Thyroid gland (tissue), 4 donors: ENCODE measurements around the gene NR6A1. TPM values are rescaled to one million over a fixed set of nuclear protein-coding genes. Genes with fewer than 3 reads are reported as not detected.

Experiments used
- DNase-seq, 2 donors: peaks; one replicate each; pipeline ENCODE4 v3.0.0-alpha.2; 2019
- H3K27ac ChIP-seq, 3 donors: fragments of 200-600 bp; sonication (generic); 1 replicate in 2 of 3; 2 replicates in 1 of 3; pipeline ENCODE4 v1.5.1; 2016 to 2019; ENCODE audit warnings: mild to moderate bottlenecking in 1 of 3, moderate library complexity in 1 of 3
- H3K27me3 ChIP-seq: fragments of 200-600 bp; sonication (generic); one replicate; pipeline ENCODE4 v1.5.1; 2019
- H3K36me3 ChIP-seq, 2 donors: fragments of 200-600 bp; sonication (generic); one replicate each; pipeline ENCODE4 v1.5.1; 2016 to 2019
- H3K4me1 ChIP-seq, 2 donors: fragments of 200-600 bp; sonication (generic); one replicate each; pipeline ENCODE4 v1.5.1; 2017 to 2019
- H3K4me3 ChIP-seq, 3 donors: fragments of 200-600 bp; sonication (generic); replicated peaks in 1 of 3; 1 replicate in 2 of 3; 2 replicates in 1 of 3; pipeline ENCODE4 v1.5.1; 2016; ENCODE audit warnings: mild to moderate bottlenecking in 1 of 3
- H3K9me3 ChIP-seq: fragments of 200-600 bp; sonication (generic); one replicate; pipeline ENCODE4 v1.5.1; 2017
- POLR2A ChIP-seq, 2 donors: fragments of 450-650 bp; IDR thresholded peaks; one replicate each; pipeline ENCODE4 v1.6.1; 2017; ENCODE audit warnings: antibody characterized with exemption in 2 of 2, mild to moderate bottlenecking in 2 of 2, moderate library complexity in 1 of 2
- WGBS, 2 donors: methylation state at CpG; one replicate each; pipeline ENCODE4 v1.1.5; 2017; 5-methylcytosine and 5-hydroxymethylcytosine counted together
- intact Hi-C: fragments of 100-400 bp; cut with DNase I; formaldehyde crosslinking; loops from one replicate; pipeline ENCODE4 v1.15.1; 2023
- total RNA-seq, 4 donors: library from RNA; depleted of rRNA; stranded (reverse); fragments of >200 nt; gene quantifications; one replicate each; pipeline ENCODE4 v1.2.3, GENCODE V29; 2016
- TF ChIP-seq, protein P1 (sequence below), 6 experiments: fragments of 200-600 bp in 3 of 6; fragments of 450-650 bp in 3 of 6; sonication (generic) in 3 of 6; IDR thresholded peaks; one replicate each; pipeline ENCODE4 v1.5.1; 2016 to 2019; ENCODE audit warnings: antibody characterized with exemption in 6 of 6, mild to moderate bottlenecking in 2 of 6, inconsistent platforms in 1 of 6, moderate library complexity in 1 of 6

NR6A1 gene
- total RNA-seq, 4 donors from 2014 or later, result 15.3 to 25.0 (median 19.3) TPM

DNA sequence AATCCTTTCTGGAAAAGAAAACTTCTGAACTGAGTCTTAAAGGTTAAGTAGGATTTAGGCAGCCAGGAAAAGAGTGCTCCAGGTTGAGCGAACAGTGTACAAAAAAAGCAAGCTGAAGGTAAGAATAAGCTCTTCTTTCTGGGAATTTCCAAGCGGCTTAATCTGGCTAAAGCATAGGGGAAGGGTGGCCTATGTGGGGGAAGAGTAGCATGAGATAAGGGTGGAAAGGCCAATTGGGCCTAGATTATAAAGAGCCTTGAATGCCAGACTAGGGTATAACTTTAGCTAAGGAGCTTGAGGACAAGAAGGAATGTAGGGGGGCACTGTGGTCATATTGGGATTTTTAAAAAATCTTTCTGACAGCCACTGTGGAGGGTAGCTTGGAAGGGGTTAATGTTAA lies 226.6 kb downstream of the NR6A1 start:
- no peak for DNase-seq
- Histone ChIP-seq H3K27ac (peak overlapping the region in 1 of 3 donors; percentile 18), H3K4me1 (peaks cover 0 to 11% of the 10 kb centered on the region in 2 donors), H3K27me3 (no peaks in the 10 kb centered on the region), H3K9me3 (no peaks in the 10 kb centered on the region), H3K36me3 (peaks cover 0 to 5% of the 10 kb centered on the region in 2 donors), H3K4me3 (no peak overlapping the region)
- no peak for TF ChIP-seq POLR2A (IDR thresholded peaks at IDR 0.05)
- TF ChIP-seq, protein P1, sequence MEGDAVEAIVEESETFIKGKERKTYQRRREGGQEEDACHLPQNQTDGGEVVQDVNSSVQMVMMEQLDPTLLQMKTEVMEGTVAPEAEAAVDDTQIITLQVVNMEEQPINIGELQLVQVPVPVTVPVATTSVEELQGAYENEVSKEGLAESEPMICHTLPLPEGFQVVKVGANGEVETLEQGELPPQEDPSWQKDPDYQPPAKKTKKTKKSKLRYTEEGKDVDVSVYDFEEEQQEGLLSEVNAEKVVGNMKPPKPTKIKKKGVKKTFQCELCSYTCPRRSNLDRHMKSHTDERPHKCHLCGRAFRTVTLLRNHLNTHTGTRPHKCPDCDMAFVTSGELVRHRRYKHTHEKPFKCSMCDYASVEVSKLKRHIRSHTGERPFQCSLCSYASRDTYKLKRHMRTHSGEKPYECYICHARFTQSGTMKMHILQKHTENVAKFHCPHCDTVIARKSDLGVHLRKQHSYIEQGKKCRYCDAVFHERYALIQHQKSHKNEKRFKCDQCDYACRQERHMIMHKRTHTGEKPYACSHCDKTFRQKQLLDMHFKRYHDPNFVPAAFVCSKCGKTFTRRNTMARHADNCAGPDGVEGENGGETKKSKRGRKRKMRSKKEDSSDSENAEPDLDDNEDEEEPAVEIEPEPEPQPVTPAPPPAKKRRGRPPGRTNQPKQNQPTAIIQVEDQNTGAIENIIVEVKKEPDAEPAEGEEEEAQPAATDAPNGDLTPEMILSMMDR (IDR thresholded peaks at IDR 0.05), result no peak
- WGBS, 2 donors, result 71 to 74% methylated on average over 2 of the region's 2 CpGs
- intact Hi-C loops, result no loop called here

DNA sequence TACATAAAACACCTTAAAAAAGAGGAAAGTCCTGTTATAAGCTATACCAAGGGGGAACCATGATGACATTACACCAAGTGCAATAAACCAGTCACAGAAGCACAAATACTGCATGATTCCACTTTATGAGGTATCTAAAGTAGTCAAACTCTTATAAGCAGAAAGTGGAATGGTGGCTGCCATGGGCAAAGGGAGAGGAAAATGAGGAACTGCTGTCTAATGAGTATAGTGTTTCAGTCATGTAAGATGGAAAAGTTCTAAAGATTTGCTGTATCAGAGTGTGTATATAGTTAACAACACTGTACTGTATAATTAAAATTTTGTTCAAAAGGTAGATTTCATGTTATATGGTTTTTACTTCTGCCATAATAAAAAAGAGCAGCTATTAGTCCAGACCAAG lies 229.3 kb downstream of the NR6A1 start:
- Histone ChIP-seq H3K4me3 (no peak overlapping the region), H3K27ac (no peak overlapping the region), H3K27me3 (no peaks in the 10 kb centered on the region), H3K36me3 (peaks cover 5 to 7% of the 10 kb centered on the region in 2 donors), H3K9me3 (no peaks in the 10 kb centered on the region), H3K4me1 (peaks cover 0 to 11% of the 10 kb centered on the region in 2 donors)
- intact Hi-C loops, result no loop called here
- TF ChIP-seq POLR2A (IDR thresholded peaks at IDR 0.05), result no peak
- TF ChIP-seq, protein P1 (IDR thresholded peaks at IDR 0.05), result no peak
- DNase-seq, result no peak

DNA sequence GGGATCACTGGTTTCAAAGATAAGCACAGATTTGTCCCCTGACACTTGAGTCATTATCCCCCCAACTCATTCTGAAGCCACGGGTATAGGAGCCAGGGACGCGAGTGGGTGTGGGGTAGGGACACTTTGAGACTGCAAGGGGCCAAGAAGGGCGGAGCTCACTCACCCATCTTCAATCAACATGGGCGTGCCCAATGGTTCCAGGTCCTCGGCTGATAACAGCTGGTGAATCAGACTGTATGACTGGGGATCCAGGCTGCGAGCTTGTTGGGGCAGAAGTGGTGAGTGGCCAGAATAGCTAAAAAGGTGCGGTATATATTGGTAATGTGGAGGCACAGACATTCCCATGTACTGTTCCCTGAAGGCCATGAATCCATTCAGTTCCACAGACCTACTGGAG lies 233.2 kb downstream of the NR6A1 start:
- Histone ChIP-seq H3K4me1 (no peaks in the 10 kb centered on the region), H3K9me3 (no peaks in the 10 kb centered on the region), H3K27me3 (no peaks in the 10 kb centered on the region), H3K27ac (no peak overlapping the region), H3K4me3 (no peak overlapping the region), H3K36me3 (peaks cover 11 to 13% of the 10 kb centered on the region in 2 donors)
- DNase-seq, result no peak
- TF ChIP-seq, protein P1 (IDR thresholded peaks at IDR 0.05), result no peak
- TF ChIP-seq POLR2A (IDR thresholded peaks at IDR 0.05), result no peak
- intact Hi-C loops, result no loop called here
- 95% methylated on average over 8 of the region's 8 CpGs for WGBS, 2 donors

DNA sequence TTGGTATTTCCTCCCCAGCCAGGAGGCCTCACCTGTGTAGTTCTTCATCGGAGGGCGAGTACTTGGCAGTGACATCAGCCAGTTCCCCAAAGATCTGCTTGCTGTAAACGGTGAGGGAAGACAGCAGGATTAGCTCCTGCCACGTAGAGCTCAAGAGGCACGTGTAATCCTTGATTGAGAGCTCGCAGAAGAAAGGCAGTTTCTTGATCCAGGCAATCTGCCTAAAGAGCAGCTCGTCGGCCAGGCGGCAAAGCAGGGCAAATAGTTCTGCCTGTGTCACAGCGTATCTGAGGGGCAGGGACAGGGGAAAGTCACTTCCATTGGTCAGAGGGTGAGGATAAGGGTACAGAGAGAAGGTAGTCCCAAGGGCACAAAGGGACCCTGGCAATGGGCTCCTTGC lies 235.3 kb downstream of the NR6A1 start:
- WGBS, 2 donors, result 82 to 83% methylated on average over 10 of the region's 10 CpGs
- intact Hi-C loops, result no loop called here
- DNase-seq, result no peak
- Histone ChIP-seq H3K4me3 (no peak overlapping the region), H3K4me1 (no peaks in the 10 kb centered on the region), H3K27ac (no peak overlapping the region), H3K36me3 (peaks cover 11 to 13% of the 10 kb centered on the region in 2 donors), H3K9me3 (no peaks in the 10 kb centered on the region), H3K27me3 (no peaks in the 10 kb centered on the region)
- TF ChIP-seq POLR2A (IDR thresholded peaks at IDR 0.05), result no peak
- TF ChIP-seq, protein P1 (IDR thresholded peaks at IDR 0.05), result no peak

DNA sequence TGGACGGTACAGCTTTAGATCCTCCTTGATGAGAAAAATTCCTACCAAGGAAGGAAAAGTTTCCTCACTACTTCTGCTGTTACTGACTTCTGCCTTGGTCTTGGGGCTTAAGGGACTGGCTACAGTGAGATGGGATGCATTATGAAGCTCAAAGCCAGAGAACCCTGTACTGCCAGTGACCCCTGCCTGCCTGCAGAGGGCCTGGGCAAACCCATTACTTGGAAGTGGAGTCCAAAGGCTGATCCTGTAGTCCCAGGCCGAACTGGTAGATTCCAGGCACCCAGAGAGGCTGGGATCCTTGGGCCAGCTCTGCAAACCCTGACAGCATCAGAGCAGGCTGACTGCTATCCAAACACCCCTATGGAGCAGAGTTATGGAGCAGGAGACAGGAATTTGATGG lies 238.2 kb downstream of the NR6A1 start:
- Histone ChIP-seq H3K27me3 (no peaks in the 10 kb centered on the region), H3K9me3 (no peaks in the 10 kb centered on the region), H3K36me3 (peaks cover 6 to 8% of the 10 kb centered on the region in 2 donors), H3K4me1 (no peaks in the 10 kb centered on the region), H3K27ac (no peak overlapping the region), H3K4me3 (no peak overlapping the region)
- no peak for DNase-seq
- TF ChIP-seq, protein P1 (IDR thresholded peaks at IDR 0.05), result no peak
- TF ChIP-seq POLR2A (IDR thresholded peaks at IDR 0.05), result no peak
- intact Hi-C loops, result no loop called here
- WGBS, 2 donors, result 82 to 88% methylated on average over 2 of the region's 2 CpGs
